G401.6 (cell line): ENCODE results near the gene SIRT2.
"Not testable (repeated sequence)": the region's sequence is repeated elsewhere in the genome, so short reads cannot be mapped to it uniquely, and the experiment has no call there.

ENCODE experiments used
- FAIRE-seq: peaks from 2 replicates; lab custom pipeline; 2012; peaks lifted over from hg19 to GRCh38; lab: Jason Lieb, UNC

SIRT2 gene

DNA sequence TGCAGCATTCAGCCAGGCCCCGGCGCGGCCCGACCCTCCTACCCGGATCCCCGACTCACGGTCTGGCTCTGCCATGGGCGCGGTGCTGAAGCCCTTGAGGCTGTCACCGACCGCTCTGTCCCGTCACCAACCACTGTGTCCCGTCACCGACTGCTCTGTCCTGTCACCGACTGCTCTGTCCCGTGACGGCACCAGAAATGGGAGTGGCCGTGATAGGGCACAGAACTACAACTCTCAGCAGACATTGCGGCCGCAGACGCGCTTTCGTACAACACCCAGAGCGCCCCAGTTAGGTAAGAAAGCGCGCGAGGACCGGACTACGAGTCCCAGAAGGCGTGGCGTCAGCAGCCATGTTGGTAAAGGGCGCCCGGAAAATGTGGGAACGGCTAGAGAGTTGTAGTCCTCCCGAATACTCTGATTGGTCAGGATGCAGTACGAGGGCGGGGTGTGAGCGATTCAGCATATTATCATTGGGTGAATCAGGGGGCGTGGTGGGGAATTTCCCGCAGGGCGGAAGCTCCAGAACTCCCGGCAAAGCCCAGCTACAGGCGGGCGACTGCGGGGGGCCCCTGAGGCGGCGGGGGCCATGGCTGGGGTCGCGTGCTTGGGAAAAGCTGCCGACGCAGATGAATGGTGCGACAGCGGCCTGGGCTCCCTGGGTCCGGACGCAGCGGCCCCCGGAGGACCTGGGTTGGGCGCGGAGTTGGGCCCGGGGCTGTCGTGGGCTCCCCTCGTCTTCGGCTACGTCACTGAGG lies at the start of gene SIRT2, which contains the start of gene NFKBIB:
TSS of gene SIRT2 (minus strand) at position 172 of the 755 bp plus-strand sequence. CDS start at position 75, 97 bp downstream.
TSS of gene NFKBIB (plus strand) at position 523 of the 755 bp plus-strand sequence. CDS start at position 587, 64 bp downstream.
- FAIRE-seq: peak; percentile 99

DNA sequence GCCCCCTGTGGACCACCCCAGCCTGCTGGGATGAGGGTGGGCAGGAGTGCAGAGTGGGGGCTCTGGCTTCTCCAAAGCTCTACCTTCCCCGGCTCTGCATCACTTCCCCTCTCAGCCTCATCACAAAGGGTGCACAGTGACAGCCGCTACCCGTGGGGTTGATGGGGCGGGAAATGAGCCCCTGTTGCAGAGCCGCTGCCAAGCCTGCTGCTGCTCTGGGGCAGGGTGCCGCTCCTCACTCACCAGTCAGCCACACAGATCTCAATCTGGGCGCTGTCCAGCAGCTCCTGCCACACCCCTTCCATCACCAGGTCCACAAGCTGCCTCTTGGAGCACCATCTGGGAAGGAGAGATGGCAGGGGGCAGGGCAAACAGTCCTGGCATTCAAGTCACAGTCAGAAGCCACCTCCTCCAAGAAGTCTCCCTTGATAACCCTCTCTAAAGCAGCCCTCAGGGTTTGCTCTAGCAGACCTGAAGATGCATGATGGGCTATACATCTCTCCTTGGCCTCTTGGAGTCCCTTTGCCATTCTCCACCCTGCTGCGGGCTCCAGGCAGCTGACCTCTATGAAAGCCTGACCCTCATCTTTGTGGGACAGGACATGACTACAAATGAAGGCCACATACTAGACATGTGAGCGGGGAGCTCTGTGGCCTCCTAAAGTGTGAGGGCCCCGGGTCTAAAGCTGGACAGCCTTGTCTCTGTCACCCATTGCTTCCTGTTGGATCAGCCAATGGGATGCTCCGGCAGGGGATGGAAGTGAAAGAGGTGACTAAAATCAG lies 47.0 kb upstream of the SIRT2 start:
- no peak for FAIRE-seq

DNA sequence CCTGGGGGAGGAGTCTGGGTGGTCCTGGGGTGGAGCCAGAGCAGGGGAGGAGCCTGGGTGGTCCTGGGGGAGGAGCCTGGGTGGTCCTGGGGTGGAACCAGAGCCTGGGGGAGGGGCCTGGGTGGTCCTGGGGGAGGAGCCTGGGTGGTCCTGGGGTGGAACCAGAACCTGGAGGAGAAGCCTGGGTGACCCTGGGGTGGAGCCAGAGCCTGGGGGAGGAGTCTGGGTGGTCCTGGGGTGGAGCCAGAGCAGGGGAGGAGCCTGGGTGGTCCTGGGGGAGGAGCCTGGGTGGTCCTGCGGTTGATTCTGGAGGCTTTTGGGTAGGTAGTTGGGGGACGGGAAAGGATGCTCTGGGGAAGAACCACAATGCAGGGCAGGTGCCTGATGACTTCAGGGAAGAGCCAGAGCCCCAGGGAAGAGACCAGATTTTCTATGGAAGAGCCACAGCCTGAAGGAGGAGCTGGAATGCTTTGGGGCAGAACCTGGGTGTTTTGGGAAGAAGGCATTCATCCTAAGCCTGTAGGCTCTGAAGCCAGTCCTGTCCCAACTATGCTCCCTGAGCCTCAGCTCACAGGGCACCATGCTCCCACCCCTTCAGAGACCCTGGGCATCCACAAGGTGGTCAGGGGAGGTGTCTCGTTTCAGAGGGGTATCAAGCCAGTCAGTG lies 46.3 kb upstream of the SIRT2 start:
- FAIRE-seq: no peak

DNA sequence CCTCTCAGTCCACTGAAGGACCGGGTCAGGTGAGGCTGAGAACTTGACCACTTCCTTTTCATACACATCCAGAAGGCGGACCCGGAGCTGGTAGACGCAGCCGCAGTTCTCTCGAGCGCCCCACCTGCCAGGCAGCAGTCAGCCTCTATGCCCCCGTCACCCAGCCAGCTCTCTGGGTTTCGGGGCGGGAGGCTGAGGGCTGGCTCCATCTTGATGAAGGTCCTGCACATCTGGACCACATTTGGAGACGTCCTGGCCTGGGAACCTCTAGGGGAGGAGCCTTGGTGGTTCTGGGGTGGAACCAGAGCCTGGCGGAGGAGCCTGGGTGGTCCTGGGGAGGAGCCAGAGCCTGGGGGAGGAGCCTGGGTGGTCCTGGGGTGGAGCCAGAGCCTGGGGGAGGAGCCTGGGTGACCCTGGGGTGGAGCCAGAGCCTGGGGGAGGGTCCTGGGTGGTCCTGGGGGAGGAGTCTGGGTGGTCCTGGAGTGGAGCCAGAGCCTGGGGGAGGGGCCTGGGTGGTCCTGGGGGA lies 45.6 kb upstream of the SIRT2 start:
- FAIRE-seq: no peak

DNA sequence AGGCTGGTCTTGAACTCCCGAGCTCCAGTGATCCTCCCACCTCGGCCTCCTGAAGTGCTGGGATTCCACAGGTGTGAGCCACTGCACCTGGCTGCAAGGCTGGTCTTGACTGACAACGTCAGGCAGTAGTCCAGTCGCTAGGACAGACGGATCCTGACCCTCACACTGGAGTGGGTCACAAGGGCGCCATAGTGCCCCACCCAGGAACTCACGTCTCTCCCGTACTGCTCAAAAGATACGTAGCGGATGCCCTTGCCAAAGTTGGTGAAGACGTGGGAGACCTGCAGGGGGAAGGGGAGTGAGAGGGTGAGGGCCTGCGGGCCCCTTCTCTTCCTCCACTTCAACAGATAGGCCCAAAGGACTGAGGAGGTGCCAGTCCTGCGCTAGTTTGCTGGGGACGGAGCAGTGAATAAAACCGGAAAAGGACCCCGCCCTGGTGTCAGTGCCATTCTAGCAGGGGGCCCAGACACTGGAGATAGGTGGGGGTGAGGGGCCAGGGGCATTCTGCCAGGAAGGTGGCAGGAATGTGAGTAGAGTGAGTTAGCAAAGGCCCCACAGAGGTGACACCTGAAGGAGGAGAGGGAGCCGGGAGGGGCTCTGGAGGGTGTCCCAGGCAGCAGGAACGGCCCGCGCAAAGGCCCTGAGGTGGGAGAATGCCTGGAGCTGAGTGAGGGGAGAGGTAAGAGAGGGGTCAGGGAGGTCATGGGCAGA lies 43.2 kb upstream of the SIRT2 start:
- FAIRE-seq: no peak

DNA sequence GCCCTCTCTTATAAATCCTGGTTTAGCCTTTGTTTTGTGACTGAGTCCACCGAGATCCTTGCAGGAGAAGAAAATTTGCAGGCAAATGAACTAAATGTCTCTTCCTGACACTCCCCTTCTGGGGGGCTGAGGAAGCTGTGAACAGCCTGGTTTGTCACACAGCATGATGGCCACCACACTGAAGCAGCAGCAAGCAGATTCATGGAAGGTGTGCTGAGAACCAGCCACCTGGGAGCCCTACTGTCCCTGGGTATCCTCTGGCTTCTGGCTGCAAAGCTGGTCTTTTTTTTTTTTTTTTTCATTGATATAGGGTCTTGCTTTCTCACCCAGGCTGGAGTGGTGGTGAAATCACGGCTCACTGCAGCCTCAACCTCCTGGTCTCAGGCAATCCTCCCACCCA lies 42.6 kb upstream of the SIRT2 start:
- no peak for FAIRE-seq

DNA sequence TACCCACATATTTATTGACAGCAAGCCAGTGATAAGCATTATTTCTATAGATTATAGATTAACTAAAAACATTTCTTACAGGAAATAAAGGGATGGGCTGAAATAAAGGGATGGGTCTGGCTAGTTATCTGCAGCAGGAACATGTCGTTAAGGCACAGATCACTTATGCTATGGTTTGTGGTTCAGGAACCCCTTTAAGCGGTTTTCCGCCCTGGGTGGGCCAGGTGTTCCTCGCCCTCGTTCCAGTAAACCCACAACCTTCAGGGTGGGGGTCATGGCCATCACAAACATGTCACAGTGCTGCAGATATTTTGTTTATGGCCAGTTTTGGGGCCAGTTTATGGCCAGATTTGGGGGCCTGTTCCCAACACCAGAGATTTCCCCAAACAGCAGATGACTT lies 42.0 kb upstream of the SIRT2 start:
- not testable (repeated sequence) for FAIRE-seq

DNA sequence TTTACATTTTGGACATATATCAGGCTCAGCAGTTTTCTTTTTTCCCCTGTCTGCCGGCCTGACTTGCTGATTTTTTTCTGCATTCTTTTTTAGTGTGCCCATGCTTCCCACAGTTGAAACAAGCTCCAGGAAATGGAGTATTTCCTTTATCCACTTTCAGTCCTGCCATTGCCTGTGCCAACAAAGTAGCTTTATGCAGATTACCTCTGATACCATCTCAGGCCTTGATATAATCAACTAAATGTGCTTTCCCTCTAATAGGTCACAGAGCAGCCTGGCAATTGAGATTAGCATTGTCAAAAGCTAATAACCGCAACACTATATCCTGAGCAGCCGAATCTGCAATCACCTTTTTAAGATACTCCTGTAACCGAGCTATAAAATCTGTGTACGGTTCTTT lies 40.5 kb upstream of the SIRT2 start:
- no peak for FAIRE-seq

DNA sequence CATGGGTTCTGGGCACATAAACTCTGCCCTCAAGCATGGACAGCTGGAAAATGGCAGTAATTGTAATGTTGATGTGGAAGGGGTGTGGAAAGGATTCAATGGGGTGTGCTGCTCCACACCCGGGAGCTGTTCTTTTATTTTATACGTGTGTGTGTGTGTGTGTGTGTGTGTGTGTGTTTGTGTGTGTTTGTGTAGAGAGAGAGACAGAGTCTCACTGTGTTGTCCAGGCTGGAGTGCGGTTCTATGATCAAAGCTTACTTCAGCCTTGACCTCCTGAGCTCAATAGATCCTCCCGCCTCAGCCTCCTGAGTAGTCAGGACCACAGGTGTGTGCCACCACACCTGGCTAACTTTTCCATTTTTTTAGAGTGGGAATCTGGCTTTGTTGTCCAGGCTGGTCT lies 34.1 kb upstream of the SIRT2 start:
- FAIRE-seq: no peak

DNA sequence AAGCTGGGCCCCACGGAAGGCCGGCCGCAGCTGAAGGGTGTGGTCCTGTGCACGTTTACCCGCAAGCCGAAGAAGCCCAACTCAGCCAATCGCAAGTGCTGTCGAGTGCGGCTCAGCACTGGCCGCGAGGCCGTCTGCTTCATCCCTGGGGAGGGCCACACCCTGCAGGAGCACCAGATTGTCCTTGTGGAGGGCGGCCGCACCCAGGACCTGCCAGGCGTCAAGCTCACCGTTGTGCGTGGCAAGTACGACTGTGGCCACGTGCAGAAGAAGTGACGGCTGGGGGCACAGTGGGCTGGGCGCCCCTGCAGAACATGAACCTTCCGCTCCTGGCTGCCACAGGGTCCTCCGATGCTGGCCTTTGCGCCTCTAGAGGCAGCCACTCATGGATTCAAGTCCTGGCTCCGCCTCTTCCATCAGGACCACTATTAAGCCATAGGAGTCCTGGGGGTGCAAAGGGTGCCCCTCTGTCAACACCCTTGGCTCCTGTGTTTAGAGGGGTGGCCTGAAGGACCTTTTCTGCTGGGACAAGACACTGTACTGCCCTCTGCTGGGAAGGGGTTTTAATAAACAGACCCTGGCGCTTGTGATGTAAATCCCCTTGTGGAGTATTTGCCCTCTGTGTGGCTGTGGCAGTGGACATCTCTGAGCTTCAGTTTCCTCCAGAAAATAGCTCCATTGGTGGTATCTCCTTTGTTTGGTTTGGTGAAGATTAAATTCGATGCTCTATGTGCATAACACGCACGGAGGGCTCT lies 33.2 kb upstream of the SIRT2 start:
- no peak for FAIRE-seq

DNA sequence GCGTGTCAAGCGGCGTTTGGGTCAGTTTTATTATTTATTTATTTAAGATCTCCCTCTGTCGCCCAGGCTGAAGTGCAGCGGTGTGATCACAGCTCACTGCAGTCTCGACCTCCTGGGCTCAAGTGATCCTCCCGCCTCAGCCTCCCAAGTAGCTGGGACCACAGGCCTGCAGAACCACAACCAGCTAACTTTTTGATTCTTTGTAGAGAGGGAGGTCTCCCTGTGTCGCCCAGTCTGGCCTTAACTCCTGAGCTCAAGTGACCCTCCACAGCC lies 32.0 kb upstream of the SIRT2 start:
- FAIRE-seq: no peak

DNA sequence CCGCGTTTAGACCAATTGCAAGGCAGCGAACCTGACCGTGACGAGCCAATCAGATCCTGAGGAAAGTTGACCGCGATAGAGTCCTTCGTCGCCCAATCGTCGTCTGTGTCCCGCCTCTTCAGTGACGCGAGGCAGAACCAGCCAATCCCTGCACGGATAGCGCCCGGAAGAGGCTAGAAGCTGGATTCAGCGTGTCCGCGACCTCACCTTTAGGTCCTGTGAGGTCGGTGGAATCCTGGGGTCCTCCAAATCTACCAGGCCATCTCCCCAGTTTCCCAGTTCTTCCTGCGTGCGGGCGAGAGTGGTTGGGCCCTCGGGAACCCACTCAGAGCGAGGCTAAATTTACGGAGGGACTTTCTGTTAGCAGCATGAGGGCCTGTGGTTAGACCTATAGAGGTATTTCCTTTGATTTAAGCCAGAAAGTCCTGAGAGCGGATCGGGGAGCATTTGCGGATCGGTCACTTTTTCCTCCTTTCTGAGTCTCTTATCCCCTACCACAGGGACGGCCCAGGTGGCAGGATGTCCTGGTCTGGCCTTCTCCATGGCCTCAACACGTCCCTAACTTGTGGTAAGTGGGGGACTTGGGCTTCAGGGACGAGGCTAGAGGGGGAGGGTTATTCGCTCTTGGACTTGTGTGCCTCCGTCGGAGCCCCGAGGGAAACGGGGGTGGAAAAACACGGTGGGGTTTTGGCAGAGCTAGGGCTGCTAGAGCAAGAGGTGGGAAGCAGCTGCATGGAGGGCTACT lies 31.5 kb upstream of the SIRT2 start, which contains the start of gene MRPS12:
TSS of gene MRPS12 (plus strand) at position 169 of the 745 bp plus-strand sequence. CDS start at position 520, 351 bp downstream.
- peak; percentile 99 for FAIRE-seq

DNA sequence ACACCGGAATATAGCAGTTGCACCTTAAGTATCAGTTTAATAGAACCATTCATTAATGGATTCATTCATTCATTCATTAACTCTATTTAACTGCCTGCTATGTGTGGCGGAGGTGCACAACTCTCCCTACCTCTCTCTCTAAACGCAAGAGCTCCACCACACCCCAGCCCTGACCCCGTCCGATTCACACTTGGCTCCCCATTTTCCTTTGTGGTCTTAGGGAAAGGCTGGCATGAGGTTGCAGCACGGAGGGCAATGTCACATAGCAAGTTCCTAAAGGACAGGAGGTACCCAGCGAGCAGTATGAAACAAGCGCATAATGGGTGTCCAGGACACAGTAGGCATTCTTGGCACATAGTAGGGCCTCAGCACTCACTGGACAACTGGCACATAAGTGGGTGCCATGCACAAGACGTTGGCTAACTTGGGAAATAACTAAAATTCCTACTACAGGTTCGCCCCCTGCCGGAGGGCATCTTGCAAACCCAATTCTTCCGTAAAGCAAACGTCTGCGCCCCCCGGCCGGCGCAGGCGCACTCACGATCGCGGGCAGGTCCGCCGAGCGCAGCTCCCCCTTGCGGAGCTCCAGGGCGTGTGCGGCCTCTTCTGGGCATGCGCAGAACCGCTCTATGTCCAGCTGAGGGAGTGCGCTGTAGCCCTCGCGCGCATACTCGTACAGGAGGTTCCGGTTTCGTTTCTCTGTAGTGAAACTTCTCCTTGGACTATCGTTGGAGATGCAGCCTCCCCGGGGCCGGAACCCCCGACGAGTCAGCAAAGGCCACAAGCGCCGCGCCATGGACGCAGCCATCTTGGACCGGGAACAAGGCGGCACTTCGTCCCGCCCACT lies 30.7 kb upstream of the SIRT2 start, which contains the start of gene SARS2:
TSS of gene SARS2 (minus strand) at position 835 of the 847 bp plus-strand sequence. CDS start at position 808, 27 bp downstream.
- FAIRE-seq: no peak

DNA sequence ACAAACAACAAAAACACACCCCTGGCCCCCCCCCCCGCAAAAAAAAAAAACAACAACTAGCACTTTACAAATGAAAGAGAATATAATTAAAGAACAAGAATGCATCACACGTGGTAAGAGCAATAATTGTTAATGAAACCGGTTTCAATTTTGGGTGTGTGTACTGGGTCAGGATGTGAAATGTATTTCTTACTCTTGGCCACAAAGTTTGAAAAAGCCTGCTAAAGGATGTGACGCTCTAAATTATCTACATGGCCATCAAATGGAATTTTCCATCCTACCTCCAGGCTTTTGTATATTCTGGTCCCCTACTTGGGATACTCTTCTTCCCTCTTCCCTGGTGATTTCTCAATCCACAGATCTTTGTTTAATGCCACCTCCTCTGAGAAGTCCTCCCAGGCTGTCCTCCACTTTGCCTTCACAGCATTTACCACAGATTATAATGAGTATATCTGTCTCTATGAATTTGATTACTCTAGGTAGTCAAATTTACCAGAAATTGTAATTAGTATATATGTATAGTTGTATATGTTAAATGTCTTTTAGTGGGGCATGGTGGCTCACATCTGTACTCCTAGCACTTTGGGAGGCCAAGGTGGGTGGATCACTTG lies 29.1 kb upstream of the SIRT2 start:
- FAIRE-seq: no peak

DNA sequence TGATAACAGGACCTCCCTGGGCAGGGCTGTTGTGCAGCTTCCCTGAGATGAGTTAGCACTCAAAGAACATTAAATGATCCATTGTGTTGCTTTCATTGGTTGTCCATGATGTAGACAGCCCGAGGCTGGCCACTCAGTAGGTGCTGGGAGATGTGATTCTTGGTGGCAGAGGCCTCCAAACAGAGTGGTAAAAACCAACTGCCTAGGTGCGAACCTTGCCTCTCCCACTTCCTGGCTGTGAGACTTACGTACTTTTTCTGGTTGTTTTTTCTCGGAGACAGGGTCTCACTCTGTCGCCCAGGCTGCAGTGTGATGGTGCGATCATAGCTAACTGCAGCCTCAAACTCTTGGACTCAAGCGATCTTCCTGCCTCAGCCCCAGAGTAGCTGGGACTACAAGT lies 25.0 kb upstream of the SIRT2 start:
- no peak for FAIRE-seq

DNA sequence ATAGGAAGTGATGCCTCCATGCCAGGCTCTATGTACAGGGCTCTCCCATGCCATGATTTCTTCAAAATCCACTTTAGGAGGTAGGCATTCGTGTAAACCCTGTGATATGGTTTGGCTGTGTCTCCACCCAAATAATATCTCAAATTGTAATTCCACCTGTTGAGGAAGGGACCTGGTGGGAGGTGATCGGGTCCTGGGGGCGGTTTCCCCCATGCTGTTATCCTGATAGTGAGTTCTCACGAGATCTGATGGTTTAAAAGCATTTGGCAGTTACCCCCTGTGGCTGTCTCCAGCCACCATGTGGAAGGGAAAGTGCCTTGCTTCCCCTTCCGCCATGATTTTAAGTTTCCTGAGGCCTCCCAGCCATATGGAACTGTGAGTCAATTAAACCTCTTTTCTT lies 23.1 kb upstream of the SIRT2 start:
- no peak for FAIRE-seq

DNA sequence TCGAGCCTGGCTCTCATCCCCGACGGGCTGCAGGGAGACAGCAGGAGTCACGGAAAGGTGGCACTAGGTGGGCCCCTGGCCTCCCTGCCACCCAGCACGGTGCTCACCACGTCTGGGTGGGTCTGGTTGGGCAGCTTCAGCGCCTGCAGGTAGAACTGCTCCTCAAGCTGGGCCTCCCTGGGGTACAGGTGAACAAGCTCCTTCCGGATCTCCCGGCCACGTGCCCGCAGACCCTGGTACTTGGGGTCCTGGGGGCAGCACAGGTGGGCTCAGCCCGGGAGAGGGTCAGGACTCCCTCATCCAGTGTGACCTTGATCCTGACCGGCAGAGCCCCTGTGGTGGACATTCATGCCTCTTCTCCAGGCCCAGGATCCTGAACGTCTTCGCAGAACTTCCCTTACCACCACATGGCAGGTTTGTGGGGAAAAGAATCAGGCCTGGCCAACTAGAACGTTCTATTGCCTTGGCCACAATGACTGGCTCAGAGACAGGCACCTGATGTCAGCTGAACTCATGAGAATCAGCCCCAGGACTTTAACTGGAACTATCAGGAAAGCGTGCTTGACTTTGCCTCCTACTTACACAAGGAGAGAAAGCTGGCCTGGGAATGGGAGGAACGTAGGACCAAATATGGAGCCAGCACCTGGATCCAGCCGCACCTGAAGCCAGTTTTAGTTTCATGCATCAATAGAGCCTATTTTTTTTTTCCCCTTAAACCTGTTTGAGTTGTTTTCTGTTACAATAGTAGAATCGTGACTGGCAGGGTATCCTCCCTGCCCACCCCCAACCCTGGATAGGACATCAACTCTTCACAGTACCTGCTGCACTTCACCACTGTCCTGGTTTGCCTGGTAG lies 22.2 kb upstream of the SIRT2 start:
- FAIRE-seq: no peak
